C4-2B (cell line): ENCODE results near the gene MRPL55.
A peak's percentile ranks its signal among the peaks of the same experiment; 100 is the strongest.

Experiments
- H3K27ac ChIP-seq: fragments of 450-650 bp; 2 replicates; pipeline ENCODE4 v1.5.1; 2017
- CTCF ChIP-seq: fragments of 450-650 bp; conservative IDR thresholded peaks from 2 replicates; pipeline ENCODE4 v1.5.1; 2017; ENCODE audit warnings: mild to moderate bottlenecking
- ZFX ChIP-seq: fragments of 450-650 bp; IDR thresholded peaks from 2 replicates; pipeline ENCODE4 v1.6.1; 2017

MRPL55 gene

DNA sequence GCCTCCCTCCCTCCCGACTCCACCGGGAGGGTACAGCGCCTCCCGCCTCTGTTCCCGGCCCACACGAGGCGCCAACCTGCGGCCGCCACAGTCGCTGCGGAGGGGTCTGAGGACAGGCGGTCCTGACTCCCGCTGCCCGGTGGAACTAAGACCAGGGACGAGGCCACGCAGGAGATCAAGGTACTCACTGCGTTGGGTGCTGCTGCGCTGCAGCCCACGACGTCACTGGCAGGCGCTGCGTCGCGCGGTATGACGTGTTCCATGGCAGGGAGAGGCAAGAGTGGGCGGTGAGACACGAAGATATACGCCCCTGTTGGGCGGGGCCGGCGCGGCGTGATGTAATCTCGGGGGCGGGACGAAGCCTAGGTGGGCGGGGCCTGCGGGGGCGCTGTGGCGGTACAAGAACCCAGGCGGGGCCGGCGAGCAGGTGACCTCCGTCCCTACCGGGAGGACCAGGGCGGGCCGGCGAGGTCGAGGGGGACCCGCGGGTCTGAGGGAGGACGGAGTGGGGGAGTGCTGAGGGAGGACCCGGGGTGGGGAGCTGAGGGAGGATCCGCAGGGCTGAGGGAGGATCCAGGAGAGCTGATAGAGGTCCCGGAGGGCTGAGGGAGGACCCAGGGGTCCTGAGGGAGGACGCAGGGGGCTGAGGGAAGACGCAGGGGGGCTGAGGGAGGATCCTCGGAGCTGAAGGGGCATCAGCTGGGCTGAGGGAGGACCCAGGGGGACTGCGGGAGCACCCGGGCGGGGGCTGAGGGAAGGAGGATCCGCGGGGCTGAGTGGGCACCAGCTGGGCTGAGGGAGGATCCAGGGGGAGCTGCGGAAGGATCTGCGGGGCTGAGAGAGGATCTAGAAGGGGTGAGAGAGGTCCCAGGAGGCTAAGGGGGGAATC lies at the start of gene MRPL55:
MRPL55 (minus strand) TSS at position 227 of the 889 bp plus-strand sequence. CDS start 1,039 bp downstream, outside the sequence.
- H3K27ac ChIP-seq: peak within 1 kb of the TSS; percentile 83
- TF ChIP-seq CTCF (no peak), ZFX (peak; percentile 31; the same call in 1 of the 2 replicates)

DNA sequence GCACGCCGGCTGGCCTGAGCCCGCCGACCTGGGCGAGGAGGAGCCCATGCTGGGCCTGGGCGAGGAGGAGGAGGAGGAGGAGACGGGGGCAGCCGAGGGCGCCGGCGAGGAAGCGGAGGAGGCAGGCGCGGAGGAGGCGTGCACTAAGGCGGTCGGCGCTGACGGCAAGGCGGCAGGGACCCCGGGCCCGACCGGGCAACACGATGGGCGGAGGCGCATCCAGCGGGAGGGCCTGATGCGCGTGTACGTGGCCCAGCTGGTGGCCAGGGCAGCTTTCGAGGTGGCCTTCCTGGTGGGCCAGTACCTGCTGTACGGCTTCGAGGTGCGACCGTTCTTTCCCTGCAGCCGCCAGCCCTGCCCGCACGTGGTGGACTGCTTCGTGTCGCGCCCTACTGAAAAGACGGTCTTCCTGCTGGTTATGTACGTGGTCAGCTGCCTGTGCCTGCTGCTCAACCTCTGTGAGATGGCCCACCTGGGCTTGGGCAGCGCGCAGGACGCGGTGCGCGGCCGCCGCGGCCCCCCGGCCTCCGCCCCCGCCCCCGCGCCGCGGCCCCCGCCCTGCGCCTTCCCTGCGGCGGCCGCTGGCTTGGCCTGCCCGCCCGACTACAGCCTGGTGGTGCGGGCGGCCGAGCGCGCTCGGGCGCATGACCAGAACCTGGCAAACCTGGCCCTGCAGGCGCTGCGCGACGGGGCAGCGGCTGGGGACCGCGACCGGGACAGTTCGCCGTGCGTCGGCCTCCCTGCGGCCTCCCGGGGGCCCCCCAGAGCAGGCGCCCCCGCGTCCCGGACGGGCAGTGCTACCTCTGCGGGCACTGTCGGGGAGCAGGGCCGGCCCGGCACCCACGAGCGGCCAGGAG lies 49.3 kb upstream of the MRPL55 start:
- TF ChIP-seq ZFX (no peak), CTCF (no peak)

DNA sequence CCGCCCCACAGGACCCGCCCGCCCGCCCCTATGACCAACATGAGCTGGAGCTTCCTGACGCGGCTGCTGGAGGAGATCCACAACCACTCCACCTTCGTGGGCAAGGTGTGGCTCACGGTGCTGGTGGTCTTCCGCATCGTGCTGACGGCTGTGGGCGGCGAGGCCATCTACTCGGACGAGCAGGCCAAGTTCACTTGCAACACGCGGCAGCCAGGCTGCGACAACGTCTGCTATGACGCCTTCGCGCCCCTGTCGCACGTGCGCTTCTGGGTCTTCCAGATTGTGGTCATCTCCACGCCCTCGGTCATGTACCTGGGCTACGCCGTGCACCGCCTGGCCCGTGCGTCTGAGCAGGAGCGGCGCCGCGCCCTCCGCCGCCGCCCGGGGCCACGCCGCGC lies 48.6 kb upstream of the MRPL55 start:
- no peak overlapping the region for H3K27ac ChIP-seq
- TF ChIP-seq CTCF (no peak), ZFX (no peak)

More for the DNA sequence above, 49.3 kb upstream of the MRPL55 start:
- no peak overlapping the region for H3K27ac ChIP-seq

- TF ChIP-seq ZFX (no peak), CTCF (no peak)
- H3K27ac ChIP-seq: no peak overlapping the region
Measured at GRCh38 chr1:228156941-228157728, 48.0 kb upstream of the MRPL55 start.

GRCh38 chr1:228156515-228156881 lies 47.4 kb upstream of the MRPL55 start:
- TF ChIP-seq CTCF (no peak), ZFX (no peak)
- H3K27ac ChIP-seq: no peak overlapping the region

GRCh38 chr1:228155596-228156514 lies 46.8 kb upstream of the MRPL55 start:
- no peak overlapping the region for H3K27ac ChIP-seq
- TF ChIP-seq CTCF (no peak), ZFX (no peak)
